Measurements from ENCODE around the gene TMEM63C.

- no peak for TF ChIP-seq CTCF (conservative IDR thresholded peaks at IDR 0.05 in 1 of 2, IDR thresholded peaks at IDR 0.05 in 1 of 2; ENCODE audit: extremely low read depth in 1 of 2, insufficient read depth in 1 of 2, low read depth in 1 of 2, low read length in 2 of 2)
- no peak for TF ChIP-seq EZH2 (IDR thresholded peaks at IDR 0.05; ENCODE audit: borderline replicate concordance, low read length)
These were observed 84.2 kb downstream of the TMEM63C start for GRCh38 chr14:77265561-77266335.
